RWPE2 (cell line): ENCODE data around the gene SEMA4A.

Source experiments
- ATAC-seq: fragments of 200-7000 bp; cut with Tn5 transposase; 3 replicates; pipeline ENCODE4 v1.9.1; 2021; ENCODE audit warnings: low read depth
- DNase-seq: peaks from one replicate; pipeline ENCODE4 v3.0.0-alpha.2; 2020; ENCODE audit warnings: low spot score
- H3K27ac ChIP-seq: fragments of 450-650 bp; 2 replicates; pipeline ENCODE4 v1.5.1; 2017; ENCODE audit warnings: mild to moderate bottlenecking; ENCODE audit not compliant: poor library complexity, severe bottlenecking
- H3K27me3 ChIP-seq: fragments of 250-450 bp; sonication (Bioruptor Pico); 2 replicates; pipeline ENCODE4 v1.5.1; 2021; ENCODE audit warnings: mild to moderate bottlenecking, moderate library complexity; ENCODE audit not compliant: insufficient read depth, poor library complexity, severe bottlenecking
- H3K36me3 ChIP-seq: fragments of 250-450 bp; sonication (Bioruptor Pico); 2 replicates; pipeline ENCODE4 v1.5.1; 2020; ENCODE audit warnings: low read depth, mild to moderate bottlenecking, moderate library complexity
- H3K4me1 ChIP-seq: fragments of 250-450 bp; sonication (Bioruptor Pico); 2 replicates; pipeline ENCODE4 v1.5.1; 2021; ENCODE audit warnings: mild to moderate bottlenecking, moderate library complexity; ENCODE audit not compliant: insufficient read depth, poor library complexity, severe bottlenecking
- H3K4me3 ChIP-seq: fragments of 250-450 bp; sonication (Bioruptor Pico); 2 replicates; pipeline ENCODE4 v1.5.1; 2021; ENCODE audit warnings: mild to moderate bottlenecking, moderate library complexity; ENCODE audit not compliant: severe bottlenecking
- H3K9me3 ChIP-seq: fragments of 250-450 bp; sonication (Bioruptor Pico); 2 replicates; pipeline ENCODE4 v1.5.1; 2021; ENCODE audit warnings: mild to moderate bottlenecking, moderate library complexity; ENCODE audit not compliant: severe bottlenecking
- CTCF ChIP-seq: fragments of 450-650 bp; IDR thresholded peaks from one replicate; pipeline ENCODE4 v1.5.1; 2017; ENCODE audit warnings: mild to moderate bottlenecking, moderate library complexity; ENCODE audit not compliant: poor library complexity, severe bottlenecking

The SEMA4A gene

DNA sequence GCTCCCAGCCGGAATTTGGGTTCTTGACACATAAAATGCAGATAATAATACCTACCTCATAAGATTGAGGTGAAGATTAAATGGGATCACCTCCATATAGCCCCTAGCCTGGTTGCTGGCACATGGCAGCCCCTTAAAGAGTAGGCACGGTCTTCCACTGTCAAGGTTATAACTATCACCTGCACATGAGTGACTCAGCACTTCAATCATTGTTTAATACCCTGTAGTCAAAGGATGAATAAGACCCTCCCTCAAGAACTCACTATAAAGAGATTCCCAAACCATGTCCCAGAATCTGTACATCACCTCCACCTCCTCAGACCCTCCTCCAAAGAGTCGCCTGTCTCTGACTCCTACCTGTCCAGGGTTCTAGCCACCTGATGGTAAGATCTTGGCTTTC, 45.3 kb upstream of the SEMA4A start:
- no peak for TF ChIP-seq CTCF
- no peak for ATAC-seq
- H3K9me3 ChIP-seq = no peaks in the 10 kb centered on the region

DNA sequence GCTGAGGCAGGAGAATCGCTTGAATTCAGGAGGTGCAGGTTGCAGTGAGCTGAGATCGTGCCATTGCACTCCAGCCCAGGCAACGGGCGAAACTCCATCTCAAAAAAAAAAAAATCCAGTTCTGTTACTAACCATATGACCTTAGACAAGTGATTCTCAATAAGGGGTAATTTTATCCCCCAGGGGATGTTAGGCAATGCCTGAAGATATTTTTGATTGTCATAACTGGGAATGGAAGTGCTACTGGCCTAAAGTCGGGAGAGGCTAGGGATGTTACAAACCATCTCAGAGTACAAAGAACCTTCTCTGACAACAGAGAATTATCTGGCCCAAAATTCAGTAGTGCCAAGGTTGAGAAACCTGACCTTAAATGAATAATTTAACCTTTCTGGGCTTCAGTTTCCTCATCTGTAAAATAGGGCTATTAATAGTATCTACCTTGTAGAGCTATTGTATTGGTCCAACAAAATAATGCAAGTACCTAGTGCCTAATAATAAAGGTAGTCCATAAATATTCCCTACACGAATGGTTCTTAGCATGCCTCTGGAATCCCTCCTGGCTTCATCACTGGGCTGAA, 44.6 kb upstream of the SEMA4A start:
- TF ChIP-seq CTCF = no peak
- ATAC-seq = no peak
- DNase-seq = no peak
- Histone ChIP-seq H3K36me3 (no peaks in the 10 kb centered on the region), H3K27me3 (no peaks in the 10 kb centered on the region), H3K4me3 (no peak overlapping the region), H3K9me3 (no peaks in the 10 kb centered on the region), H3K27ac (no peak overlapping the region), H3K4me1 (peaks cover 38% of the 10 kb centered on the region)

More for the DNA sequence above, 45.3 kb upstream of the SEMA4A start:
- H3K4me1 ChIP-seq = peaks cover 39% of the 10 kb centered on the region
- H3K27me3 ChIP-seq = no peaks in the 10 kb centered on the region
- H3K27ac ChIP-seq = peak overlapping the region; percentile 80
- H3K36me3 ChIP-seq = no peaks in the 10 kb centered on the region
- no peak overlapping the region for H3K4me3 ChIP-seq
- DNase-seq = no peak

DNA sequence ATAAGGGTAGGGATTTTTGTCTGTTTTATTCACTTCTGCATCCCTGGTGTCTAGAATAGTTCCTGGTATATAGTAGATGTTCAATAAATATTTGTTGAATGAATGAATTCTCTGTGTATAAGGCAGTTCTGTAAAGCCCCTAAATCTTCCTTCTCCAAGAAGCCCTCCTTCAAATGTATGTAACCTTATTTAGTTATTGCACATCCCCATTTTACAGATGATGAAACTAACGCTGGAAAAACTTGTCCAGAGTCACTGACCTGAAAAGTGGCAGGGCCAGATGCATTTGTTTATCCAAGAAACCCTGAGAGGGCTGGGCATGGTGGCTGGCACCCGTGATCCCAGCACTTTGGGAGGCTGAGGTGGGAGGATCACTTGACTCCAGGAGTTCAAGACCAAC, 43.1 kb upstream of the SEMA4A start:
- TF ChIP-seq CTCF = no peak
- Histone ChIP-seq H3K4me3 (no peak overlapping the region), H3K36me3 (no peaks in the 10 kb centered on the region), H3K4me1 (peaks cover 26% of the 10 kb centered on the region), H3K9me3 (no peaks in the 10 kb centered on the region), H3K27ac (no peak overlapping the region), H3K27me3 (no peaks in the 10 kb centered on the region)
- ATAC-seq (no peak), DNase-seq (no peak)

DNA sequence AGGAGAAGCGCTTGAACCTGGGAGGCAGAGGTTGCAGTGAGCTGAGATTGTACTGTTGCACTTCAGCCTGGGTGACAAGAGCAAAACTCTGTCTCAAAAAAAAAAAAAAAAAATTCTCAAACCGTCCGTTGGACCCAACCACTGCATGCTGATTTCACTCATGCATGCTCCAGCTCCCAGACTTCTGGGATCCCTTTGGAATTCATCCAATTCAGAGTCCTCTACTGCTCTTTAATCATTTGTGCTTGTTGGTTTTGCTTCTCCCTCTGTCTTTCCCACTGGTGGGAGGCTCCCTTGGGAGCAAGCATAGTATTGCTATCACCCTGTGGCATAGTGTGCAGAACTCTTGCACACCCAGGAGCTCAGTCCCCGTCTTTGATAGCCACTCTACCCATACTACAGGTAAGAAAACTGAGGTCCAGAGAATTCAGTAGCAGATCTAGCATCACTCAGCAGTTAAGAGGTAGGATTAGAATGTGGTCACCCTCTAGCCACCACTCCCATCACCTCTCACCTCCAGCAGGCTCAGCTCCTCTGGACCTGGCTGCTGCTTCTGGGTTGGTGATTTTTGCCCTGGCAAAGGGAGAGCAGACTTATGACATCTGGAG, 41.9 kb upstream of the SEMA4A start:
- Histone ChIP-seq H3K27me3 (no peaks in the 10 kb centered on the region), H3K4me3 (no peak overlapping the region), H3K9me3 (no peaks in the 10 kb centered on the region), H3K27ac (no peak overlapping the region), H3K36me3 (peaks cover 9% of the 10 kb centered on the region), H3K4me1 (peaks cover 16% of the 10 kb centered on the region)
- ATAC-seq (no peak), DNase-seq (no peak)
- TF ChIP-seq CTCF = no peak
